NT2/D1 (cell line): ENCODE data around the gene TMEM170B.

Source experiments
- DNase-seq: peaks from one replicate; pipeline ENCODE4 v3.0.0-alpha.2; 2011; ENCODE audit warnings: low read depth, low spot score
- H3K27me3 ChIP-seq: 2 replicates; pipeline ENCODE4 v1.6.0; 2011; ENCODE audit warnings: mild to moderate bottlenecking; ENCODE audit not compliant: insufficient read length, insufficient read depth
- H3K36me3 ChIP-seq: 2 replicates; pipeline ENCODE4 v1.6.1; 2011; ENCODE audit warnings: mild to moderate bottlenecking, low read length, mixed read lengths; ENCODE audit not compliant: insufficient read depth, insufficient read length
- H3K4me1 ChIP-seq: 2 replicates; pipeline ENCODE4 v1.5.1; 2011; ENCODE audit not compliant: insufficient read depth, insufficient read length
- H3K4me3 ChIP-seq: 2 replicates; pipeline ENCODE4 v1.5.1; 2011; ENCODE audit warnings: low read depth; ENCODE audit not compliant: insufficient read length
- H3K9ac ChIP-seq: 2 replicates; pipeline ENCODE4 v1.6.0; 2011; ENCODE audit warnings: low read depth; ENCODE audit not compliant: insufficient read length
- H3K9me3 ChIP-seq: 2 replicates; pipeline ENCODE4 v1.5.1; 2011; ENCODE audit warnings: mild to moderate bottlenecking, low read length; ENCODE audit not compliant: insufficient read depth
- SUZ12 ChIP-seq: IDR thresholded peaks from 2 replicates; pipeline ENCODE4 v1.6.1; 2011; ENCODE audit not compliant: insufficient read length, insufficient read depth; ENCODE audit errors: extremely low read depth
- YY1 ChIP-seq: IDR thresholded peaks from 2 replicates; pipeline ENCODE4 v1.6.1; 2011; ENCODE audit not compliant: insufficient read length, insufficient read depth
- ZNF274 ChIP-seq: IDR thresholded peaks from 2 replicates; pipeline ENCODE4 v1.6.1; 2011; ENCODE audit warnings: mild to moderate bottlenecking, low read depth, low read length

The TMEM170B gene

DNA sequence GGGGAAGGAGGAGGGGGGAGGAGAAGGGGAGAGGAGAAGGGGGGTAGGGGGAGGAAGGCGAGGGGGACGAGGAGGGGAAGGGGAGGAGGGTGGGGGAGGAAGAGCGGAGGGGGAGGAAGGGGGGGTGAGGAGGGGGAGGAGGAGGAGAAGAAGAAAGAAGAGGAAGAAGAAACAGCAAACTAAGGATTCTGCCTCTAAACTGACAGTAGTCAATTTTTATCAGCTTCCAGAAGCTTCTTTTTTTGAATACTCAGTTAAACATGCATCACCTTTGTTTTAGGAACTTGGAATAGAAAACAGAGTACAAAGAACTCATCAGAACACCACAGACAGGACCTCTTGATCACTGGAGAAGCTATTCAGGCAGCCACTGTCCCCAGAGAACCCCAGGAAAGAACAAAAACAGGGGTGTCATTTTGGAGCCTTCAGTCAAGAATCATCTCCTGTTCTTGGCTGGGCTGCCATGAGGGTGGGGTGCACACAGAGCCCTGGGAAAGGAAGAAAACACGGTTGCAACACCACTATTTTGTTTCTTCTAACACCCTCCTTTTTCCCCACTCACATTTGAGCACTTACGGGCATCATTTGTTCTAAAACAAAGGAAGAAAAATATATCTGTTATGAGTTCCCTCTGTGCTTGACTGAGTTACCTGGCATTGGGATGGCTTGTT, 67.4 kb downstream of the TMEM170B start:
- Histone ChIP-seq H3K4me1 (no peaks in the 10 kb centered on the region), H3K9me3 (peaks cover 4% of the 10 kb centered on the region; the same call in 1 of the 2 replicates), H3K9ac (no peak overlapping the region), H3K4me3 (no peak overlapping the region), H3K36me3 (no peaks in the 10 kb centered on the region), H3K27me3 (no peaks in the 10 kb centered on the region)
- DNase-seq = no peak
- no peak for TF ChIP-seq ZNF274
- no peak for TF ChIP-seq SUZ12
- TF ChIP-seq YY1 = no peak

- H3K4me1 ChIP-seq = no peaks in the 10 kb centered on the region
- H3K9ac ChIP-seq = no peak overlapping the region
- no peak for DNase-seq
- TF ChIP-seq ZNF274 = no peak
- TF ChIP-seq YY1 = no peak
- no peak for TF ChIP-seq SUZ12
- no peaks in the 10 kb centered on the region for H3K36me3 ChIP-seq
- H3K4me3 ChIP-seq = no peak overlapping the region
- peaks cover 4% of the 10 kb centered on the region; the same call in 1 of the 2 replicates for H3K9me3 ChIP-seq
- no peaks in the 10 kb centered on the region for H3K27me3 ChIP-seq
Measured at GRCh38 chr6:11605507-11605905, 68.0 kb downstream of the TMEM170B start.

DNA sequence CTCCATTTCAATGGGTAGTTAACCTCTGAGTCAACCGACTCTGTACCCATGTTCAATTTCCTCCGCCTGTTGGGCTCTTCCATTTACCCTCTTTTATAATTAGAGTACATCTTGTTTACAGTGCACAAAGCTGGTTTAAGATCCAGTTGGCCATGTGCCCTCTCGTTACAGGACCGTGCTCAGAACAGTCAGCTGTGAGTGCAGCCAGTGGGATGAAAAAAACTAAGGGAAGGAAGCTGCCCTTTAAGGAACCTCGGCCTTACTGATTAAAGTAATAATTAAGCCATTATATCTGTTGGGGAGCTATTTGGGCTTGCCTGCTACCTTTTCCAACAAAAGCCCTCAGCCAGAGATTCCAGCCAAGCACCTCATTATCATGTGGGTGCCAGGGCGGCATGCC, 68.8 kb downstream of the TMEM170B start:
- Histone ChIP-seq H3K9ac (no peak overlapping the region), H3K36me3 (no peaks in the 10 kb centered on the region), H3K4me1 (no peaks in the 10 kb centered on the region), H3K9me3 (peaks cover 4% of the 10 kb centered on the region; the same call in 1 of the 2 replicates), H3K4me3 (no peak overlapping the region), H3K27me3 (no peaks in the 10 kb centered on the region)
- TF ChIP-seq YY1 = no peak
- TF ChIP-seq ZNF274 = no peak
- TF ChIP-seq SUZ12 = no peak
- no peak for DNase-seq

- Histone ChIP-seq H3K9me3 (peaks cover 4% of the 10 kb centered on the region; the same call in 1 of the 2 replicates), H3K36me3 (no peaks in the 10 kb centered on the region), H3K4me1 (no peaks in the 10 kb centered on the region), H3K4me3 (no peak overlapping the region), H3K27me3 (no peaks in the 10 kb centered on the region), H3K9ac (no peak overlapping the region)
- TF ChIP-seq SUZ12 (no peak), ZNF274 (no peak), YY1 (no peak)
- DNase-seq = no peak
Measured at GRCh38 chr6:11607383-11607782, 69.8 kb downstream of the TMEM170B start.

DNA sequence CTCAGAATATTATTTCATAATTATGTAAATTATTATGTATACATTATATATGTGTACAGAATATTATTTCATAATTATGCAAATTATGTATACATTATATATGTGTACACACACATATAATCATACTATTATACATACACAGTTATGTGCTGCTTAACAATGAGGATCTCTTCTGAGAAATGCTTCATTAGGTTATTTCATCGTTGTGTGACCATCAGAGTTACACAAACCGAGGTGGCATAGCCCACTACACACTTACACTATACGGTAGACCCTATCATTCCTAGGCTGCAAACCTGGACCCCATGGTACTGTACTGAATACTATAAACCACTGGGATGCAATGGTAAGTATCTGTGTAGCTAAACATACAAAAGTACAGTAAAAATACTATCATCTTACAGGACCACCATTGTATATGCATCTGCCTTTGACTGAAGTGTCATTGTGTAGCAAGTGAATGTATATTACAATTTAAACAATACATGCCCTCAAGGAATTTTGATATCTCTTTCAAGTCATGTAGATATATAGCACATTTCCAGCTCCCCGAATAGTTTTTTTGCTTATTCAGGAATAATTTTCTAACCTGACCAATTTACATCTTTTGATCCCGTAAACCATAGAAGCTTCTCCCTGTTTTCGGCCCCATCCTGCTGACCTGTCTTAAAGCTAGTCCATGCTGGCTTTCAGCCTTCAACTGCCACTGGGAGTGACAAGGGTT, 71.2 kb downstream of the TMEM170B start:
- peaks cover 4% of the 10 kb centered on the region; the same call in 1 of the 2 replicates for H3K9me3 ChIP-seq
- no peaks in the 10 kb centered on the region for H3K27me3 ChIP-seq
- TF ChIP-seq SUZ12 = no peak
- no peak overlapping the region for H3K9ac ChIP-seq
- H3K4me1 ChIP-seq = no peaks in the 10 kb centered on the region
- no peak overlapping the region for H3K4me3 ChIP-seq
- no peak for DNase-seq
- H3K36me3 ChIP-seq = no peaks in the 10 kb centered on the region

DNA sequence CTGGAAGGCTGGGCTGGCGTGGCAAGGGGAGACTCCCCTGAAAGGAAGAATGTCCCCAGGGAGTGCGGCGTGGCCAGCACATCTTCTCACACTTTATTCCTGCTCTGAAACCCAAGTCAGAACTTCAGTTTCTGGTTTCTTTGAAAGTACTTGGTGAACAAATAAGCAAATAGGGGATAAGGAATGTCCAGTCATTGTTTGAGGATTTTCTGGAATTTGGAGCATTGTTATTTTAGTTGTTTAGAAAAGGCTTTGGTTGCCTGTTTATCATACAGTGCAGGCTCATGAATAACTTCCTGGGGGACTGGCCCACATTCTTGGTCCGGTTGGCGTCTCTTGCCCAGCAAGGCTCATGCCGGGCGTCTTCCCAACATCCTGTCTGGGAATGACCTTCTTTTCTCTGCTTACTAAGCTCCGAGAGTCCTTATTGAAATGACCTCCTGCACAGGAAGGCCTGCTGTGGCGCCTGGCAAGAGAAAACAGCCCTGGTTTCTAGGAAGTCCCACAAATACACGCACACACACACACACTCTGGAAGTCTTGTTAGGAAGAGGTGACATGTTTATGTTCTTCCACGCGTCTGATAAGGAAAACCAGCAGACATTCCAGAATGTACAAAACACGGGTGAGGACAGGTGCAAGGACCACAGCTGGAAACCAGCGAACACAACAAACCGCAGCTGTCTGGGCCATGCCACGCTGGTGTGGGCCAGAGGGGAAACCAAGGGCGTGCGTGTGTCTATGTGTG, 71.9 kb downstream of the TMEM170B start:
- Histone ChIP-seq H3K9me3 (peaks cover 4% of the 10 kb centered on the region; the same call in 1 of the 2 replicates), H3K4me3 (no peak overlapping the region), H3K9ac (no peak overlapping the region), H3K27me3 (no peaks in the 10 kb centered on the region), H3K36me3 (no peaks in the 10 kb centered on the region), H3K4me1 (no peaks in the 10 kb centered on the region)
- no peak for DNase-seq
- TF ChIP-seq ZNF274 (no peak), YY1 (no peak), SUZ12 (no peak)

DNA sequence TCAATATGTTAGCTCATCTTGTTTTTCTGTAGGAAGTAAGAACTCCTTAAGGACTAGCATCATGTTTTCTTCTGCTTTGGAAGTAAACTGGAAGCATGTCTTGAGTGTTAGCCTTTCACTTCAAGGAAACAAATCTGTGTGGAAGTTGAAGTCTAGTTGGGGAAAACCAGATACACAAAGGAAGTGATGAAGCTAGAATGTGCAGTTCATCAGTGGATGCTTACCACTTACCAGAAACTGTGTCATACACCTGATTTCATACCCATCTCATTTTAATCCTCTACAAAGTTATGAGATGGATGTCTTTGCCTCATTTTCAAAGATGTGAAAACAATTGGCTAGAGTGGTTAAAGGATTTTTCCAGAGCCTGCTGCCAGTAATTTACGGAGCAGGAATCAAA, 75.8 kb downstream of the TMEM170B start:
- Histone ChIP-seq H3K4me1 (no peaks in the 10 kb centered on the region), H3K4me3 (no peak overlapping the region), H3K27me3 (no peaks in the 10 kb centered on the region), H3K9ac (no peak overlapping the region), H3K9me3 (peaks cover 4% of the 10 kb centered on the region), H3K36me3 (no peaks in the 10 kb centered on the region)
- no peak for DNase-seq
- TF ChIP-seq YY1 (no peak), ZNF274 (no peak), SUZ12 (no peak)
